Measurements from ENCODE around the gene E2F3.

E2F3 gene

DNA sequence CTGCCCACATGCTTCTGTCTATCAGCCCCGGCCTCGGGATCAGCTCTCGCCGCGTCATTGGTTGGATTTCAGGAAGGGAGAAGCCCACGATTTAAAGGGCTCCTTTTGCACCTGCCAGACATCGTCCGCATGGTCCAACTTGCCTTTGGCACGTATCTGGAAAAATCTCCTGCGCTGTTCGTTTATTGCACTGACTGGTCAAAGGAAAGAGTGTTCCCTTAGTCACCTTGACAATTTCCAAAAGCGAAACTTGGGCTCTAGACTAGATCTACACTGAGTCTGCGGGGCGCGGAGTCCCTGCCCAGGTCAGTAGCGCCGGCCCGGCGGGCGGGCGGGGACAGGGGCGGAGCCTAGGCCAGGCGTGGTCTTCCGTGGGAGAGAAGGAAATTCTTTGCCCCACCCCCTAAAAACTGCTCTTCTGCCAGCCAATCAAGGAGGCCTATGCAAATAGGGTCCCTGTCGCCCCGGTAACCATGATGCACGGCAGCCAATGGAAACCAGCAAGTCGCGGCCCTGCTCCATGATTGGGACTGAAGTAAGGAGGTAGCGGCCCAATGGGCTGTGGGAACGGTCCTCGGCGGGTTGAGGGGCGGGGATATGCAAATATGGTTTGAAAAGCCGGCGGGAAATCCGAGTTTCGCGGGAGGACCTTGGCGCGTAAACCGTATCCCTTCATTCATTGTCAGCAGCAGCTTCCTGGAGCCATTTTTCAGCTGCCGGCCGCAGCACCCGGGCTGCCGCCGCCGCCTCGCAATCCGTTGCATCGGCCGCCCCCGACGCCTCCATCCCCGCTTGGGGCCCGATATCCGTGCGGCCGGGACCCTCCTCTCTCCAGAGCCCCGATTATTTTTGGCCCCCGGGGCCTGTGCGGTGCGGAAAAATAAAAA lies at the start of gene E2F3:
Gene E2F3, plus strand, starts transcription at position 675 of the 887 bp plus-strand sequence. CDS start 354 bp downstream, outside the sequence.
- DNase-seq = peak; percentile 100

DNA sequence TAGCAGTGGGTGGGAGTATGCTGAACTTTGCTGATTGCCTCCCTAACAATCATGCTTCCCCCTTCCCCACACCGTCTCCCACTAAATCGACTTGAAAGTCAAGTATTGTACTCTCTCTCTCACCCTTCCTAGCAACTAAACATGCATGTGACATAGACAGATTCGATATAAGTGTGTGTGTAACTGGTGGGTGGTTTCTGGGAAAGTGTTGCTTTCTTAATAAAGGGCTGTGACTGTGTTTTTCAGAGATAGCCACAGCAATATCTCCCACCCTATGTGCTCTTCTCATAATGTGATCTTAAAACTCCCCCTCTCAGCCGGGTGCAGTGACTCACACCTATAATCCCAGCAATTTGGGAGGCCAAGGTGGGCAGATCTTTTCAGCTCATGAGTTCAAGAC lies 49.3 kb upstream of the E2F3 start:
- no peak for DNase-seq

DNA sequence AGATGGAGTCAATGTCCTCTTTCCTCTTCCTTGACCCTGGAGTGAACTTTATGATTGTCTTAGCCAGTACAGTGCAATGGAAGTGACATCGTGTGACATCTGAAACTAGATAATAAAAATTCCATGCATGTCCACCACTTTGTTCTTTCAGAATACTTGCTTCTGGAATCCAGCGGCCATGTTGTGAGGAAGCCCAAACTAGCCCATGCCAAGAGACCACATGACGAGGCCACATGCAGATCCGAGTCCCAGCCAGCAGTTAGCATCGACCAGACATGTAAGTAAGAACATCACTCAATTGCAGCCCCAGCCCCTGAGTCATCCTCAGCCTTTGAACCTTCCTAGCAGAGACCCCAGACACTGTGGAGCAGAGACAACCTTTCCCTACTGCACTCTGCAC lies 48.5 kb upstream of the E2F3 start:
- DNase-seq = no peak

DNA sequence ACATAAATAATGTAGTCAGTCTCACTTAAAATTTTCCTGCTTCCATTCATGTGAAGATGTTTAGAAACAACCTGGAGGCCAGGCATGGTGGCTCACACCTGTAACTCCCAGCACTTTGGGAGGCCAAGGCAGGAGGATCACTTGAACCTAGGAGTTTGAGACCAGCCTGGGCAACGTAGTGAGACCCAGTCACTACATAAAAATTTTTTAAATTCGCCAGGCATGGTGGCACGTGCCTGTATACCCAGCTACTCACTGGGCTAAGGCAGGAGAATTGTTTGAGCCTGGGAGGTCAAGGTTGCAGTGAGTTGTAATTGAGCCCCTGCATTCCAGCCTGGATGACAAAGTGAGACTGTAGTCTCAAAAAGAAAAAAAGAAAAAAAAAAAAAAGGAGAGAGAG lies 47.3 kb upstream of the E2F3 start:
- DNase-seq = no peak

DNA sequence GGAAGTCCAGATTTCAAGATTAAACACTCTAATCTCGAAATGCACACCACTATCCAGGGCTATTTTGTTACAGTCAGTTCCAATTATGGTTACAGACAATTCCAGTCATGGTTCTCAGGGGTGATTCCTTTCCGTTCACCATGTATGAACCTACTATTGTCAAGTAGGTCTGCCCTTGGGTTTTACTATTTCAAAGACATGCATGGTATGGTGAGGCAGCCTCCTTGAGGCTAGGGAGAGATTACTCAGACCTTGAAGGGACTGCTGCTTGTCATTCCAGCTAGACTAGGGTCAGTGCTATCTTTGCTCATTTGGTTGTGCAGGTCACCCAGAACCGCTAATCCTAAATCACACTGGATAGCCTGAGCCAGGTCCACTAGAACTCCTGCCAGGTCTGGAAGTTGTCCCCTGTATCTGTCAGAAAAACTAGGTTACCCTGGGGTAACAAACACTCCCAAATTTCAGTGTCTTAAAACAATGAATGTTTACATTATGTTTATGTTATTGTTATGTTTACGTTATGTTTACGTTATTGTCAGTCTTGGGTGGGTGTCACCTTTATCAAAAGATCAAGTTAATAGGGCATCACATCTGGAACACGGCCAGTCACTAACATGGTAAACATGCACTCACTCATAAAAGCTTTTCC lies 41.1 kb upstream of the E2F3 start:
- no peak for DNase-seq

DNA sequence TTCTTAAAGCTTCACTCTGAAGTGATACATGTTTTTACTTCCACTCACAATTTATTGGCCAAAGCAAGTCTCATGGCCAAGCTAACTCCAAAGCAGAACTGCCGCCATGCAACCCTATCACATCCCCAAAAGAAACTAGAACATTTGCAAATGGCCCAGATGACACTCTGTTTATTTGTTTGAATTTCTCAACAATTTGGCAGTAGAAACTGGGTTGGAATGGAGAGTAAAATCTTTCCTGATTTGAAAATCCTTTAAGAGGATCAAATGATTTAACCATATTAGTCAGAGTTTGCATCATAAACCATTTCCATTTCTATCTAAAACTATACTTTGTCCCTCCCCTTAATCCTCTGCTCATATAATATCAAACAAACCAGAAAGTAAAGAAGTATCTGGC lies 39.1 kb upstream of the E2F3 start:
- DNase-seq = no peak

DNA sequence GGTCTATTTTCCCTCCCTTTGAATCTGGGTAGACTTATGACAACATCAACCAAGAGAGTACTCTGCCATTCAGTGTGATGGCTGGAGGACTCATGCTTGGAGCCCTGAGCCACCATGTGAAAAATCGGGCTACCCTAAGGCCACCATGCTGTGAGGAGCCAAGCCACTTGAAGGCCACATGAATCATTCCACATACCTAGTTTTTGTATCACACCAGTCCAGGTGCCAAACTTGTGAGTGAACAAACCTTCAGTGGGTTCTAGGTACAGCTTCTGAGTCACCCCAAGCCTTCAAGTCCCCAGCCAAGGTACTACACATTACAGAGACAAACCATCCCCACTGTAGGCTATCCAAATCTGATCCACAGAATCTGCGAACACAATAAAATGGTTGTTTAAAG lies 37.4 kb upstream of the E2F3 start:
- DNase-seq = no peak

DNA sequence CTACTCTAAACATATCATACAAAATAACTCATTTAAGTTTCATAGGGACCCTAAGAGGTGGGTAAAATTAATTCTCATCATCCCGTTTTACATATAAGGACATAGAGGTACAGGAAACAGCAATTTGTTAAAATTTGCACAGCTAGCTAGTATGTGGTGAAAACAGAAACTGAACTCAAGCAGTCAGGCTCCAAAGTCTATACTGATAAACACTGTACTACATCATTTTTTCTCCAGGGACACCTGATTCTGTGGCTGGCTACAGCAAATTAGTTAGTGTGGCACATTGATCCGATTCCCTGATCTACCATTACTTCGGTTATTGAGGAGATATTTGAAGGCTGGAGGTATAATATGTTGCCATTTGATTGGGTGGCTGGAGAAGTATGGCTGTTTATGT lies 36.2 kb upstream of the E2F3 start:
- DNase-seq = no peak

DNA sequence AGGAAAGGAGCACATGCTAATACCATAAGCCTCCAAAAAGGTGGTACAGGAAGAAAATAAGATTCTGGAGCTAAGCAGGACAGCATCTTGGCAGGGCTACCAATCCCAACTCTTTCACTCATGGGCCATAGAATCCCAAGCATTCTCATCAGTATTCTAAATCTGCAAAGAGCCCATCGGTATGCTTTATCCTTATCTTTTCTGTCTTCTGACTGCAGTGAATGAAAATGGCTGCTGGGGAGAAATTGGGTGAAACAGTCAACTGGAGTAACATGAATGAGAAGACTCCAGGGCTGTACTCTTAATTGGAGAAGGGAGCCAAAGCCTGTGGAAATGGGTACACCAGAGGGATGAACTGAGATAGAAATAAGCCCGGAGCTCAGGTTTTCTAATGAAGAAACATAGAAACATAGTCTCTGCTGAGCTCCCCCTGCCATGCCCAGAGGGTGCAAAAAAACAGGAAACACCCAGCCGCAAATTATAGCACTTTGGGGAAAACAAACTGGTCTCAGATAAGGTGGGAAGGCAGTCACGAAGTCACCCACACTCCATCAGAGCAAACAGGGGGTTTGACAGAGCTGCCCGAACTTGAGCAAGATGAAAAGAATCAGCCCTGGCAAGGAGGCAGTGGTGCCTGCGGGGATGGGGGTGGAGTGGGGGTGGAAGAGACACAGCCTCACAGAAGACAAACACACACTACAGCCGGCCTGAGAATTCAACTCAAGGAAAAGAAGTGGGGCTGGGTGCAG lies 35.4 kb upstream of the E2F3 start:
- DNase-seq = no peak

DNA sequence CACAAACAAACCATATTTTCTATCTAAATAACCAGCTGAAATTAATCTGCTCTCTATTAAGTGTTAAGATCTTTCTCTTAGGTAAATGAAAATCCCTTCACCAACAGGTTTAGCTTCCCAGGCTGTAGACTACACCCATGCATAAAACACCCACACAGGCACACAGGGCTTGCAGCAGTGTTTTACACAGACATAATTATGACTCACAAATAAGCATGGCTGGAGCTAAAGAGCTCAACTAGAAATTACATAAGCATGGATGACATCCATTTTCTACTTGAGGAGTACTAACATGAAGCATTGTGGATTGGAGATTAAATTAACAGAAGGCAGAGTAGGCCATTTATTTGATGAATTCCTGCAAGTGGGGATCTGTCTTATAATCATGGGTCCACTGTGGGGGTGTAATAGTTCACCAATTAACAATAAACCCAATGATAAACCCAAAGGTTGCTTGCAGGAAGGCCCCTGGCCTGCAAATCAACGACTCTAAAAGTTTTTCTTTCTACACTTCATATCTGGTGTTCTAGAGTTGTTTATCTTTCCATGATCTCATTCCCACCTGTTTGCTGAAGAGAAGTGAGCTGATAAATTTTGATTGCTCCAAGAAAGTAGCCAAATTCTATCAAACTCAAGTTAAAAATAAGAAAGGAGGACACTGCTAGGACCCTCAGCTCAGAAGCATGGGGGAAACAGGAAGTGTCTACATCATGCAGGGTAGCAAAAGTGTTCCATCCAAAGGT lies 33.8 kb upstream of the E2F3 start:
- peak; percentile 1 for DNase-seq

DNA sequence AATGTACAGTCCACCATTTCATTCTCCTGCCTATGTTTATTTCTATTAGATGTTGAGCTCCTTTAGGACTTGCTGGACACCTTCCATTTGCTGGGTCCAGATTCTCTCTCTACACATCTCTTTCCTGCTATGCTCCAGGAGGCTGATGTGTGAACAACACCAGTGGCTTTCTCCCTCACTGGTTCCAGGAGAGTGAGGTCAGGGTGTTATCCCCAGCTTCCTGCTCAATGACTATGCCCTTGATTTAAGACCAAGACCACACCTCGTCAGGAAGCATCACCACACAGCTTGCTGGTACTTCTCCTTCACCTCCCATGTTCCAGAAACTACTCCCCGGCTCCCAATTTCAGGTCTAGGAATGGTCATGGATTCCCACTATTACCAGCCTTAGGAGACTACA lies 31.3 kb upstream of the E2F3 start:
- no peak for DNase-seq

DNA sequence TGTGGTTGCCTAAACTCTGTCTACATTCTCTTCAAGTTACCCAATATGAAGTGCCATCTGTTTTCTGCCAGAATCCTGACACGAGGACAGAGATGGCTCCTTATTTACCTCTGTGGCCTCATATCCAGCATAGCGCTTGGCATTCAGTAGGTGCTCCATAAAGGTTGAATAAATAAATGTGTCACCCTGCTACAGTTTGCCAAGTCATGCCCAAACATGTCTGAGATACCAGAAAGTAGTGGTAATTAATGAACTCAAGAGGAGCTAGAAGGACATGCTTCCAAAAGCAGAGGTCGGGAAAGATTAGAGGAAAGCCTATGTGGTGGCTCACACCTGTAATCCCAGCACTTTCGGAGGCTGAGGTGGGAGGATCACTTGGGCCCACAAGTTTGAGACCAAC lies 30.9 kb upstream of the E2F3 start:
- DNase-seq = no peak

DNA sequence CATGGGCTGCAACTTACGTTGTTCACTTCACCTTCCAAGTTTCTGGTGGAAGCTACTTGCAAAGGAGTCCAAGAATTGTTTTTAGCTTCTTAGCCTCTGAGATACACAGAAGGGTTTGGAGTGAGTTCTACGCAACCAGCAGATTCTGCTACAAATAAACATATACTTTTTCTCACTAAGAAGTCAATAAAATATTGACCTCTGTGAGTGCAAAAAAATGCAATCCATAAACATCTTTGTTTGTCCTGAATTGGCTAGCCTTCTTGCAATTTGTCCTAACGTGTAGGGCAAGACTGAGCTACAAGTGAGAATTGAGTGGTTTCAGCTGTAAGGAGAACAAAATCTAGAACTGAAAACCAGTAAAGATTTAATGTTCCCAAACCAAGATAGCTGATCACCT lies 26.2 kb upstream of the E2F3 start:
- DNase-seq = no peak

DNA sequence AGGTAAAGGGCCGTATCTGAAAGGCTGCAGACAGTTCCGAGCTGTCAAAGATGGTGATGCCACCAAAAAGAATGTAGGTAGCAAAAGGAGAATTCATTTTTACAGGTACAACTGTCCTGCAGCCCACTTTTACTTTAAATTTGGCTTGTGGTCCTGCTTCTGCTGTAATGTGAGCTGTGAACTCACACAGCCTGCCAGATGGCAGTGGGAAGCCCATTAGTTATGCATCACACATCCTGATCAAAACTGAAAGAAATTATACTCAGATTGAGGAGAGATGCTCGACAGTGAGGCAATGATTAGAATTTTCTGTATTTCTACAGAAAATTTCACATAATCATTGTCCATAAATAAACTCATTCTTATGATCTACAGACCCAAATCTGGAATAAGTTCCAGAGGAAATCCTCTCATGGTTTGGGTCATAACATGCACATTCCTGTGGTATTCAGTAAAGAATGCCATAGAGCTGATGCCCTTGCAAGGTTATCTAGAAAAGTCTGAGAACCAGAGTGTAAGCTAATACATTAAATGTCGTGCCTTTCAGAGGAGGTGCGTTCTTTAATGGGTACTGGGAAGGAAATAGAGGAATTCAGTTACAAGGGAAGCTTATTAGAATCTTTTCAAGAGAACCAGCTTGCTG lies 23.9 kb upstream of the E2F3 start:
- peak; percentile 85 for DNase-seq

DNA sequence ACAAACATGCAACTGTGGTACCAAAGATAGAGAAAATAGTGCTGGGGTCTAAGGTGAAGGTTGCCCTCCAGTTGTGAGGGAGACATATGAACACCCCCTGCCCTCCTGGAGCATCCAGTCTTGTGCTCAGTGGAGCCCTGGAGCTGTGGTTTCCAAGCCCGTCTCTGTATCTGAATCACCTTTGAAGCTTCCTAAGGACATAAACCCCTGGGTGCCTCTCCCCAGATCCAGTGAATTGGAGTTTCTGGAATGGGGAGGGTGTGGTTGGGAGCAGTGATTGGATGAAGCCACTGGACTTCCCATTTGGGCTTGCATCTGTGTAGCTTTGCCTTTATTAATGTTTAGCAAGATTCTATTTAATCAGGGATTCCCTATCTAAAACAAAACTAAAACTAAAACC lies 22.4 kb upstream of the E2F3 start:
- DNase-seq = peak; percentile 37

DNA sequence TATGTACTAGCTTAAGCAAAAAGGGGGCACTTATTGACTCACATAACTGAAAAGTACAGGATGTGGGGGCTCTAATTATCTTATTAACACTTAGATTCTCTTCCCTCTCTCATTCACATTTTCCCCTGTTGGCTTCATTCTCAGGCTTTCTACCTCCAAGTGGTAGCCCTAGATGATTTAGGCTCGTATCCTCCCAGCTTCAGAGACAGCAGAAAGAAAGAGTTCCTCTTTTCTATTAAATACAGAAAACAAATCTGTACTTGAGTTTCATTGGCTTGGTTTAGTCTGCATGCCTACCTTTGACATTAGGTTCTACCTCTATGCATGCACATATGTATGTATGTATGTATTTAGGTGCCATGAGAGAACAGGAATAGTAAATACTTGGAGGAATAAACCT lies 15.5 kb upstream of the E2F3 start:
- DNase-seq = no peak

DNA sequence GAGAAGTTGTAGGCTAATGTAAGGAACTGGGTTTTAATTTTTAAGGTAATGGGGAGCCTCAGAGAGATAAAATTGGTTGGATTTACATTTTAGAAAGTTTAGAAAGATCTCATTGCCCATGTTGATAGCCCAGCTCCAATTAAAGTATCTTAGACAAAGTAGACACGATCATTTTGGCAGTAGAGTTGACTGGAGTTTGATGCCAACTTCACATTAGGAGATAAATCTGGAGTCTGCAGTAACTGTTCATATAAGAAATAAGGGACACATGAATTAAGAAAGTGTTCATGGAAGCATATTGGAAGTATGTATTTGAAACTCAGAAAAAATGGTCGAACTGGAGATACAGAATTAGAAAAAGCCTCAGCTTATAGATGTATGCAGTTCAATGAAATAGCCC lies 12.6 kb upstream of the E2F3 start:
- DNase-seq = no peak

DNA sequence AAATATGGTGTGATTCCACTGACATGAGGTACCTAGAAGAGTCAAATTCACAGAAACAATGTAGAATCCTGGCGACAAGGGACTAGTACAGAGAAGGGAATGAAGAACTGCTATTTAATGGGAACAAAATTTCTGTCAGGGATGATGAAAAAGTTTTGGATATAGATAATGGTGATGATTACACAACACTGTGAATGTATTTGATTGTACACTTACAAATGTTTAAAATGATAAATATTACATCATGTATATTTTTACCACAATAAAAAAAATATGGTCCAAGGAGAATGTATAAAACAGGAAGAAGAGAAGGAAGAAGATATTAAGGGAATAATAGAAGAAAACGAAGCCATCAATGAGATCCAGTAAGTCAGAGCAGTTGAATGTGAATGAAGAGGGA lies 8.4 kb upstream of the E2F3 start:
- no peak for DNase-seq

DNA sequence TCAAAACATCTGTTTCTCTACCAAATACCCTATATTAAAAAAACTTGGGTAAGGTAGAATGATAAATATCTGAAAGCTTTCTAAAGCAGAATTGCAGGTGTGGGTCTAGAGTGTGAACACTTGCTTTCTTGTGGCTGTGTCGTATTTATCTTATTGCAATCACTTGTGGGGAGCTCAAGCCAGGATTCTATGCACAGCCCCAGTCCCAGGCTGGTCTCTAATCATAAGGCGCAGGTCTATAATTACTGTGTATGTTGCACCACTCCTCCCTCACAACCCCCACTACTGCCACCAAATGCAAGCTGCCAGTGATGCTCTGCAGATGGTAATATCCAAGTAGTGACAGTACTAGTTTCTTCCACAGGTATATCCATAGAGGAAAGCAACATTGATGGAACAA lies 2.2 kb upstream of the E2F3 start:
- DNase-seq = no peak

DNA sequence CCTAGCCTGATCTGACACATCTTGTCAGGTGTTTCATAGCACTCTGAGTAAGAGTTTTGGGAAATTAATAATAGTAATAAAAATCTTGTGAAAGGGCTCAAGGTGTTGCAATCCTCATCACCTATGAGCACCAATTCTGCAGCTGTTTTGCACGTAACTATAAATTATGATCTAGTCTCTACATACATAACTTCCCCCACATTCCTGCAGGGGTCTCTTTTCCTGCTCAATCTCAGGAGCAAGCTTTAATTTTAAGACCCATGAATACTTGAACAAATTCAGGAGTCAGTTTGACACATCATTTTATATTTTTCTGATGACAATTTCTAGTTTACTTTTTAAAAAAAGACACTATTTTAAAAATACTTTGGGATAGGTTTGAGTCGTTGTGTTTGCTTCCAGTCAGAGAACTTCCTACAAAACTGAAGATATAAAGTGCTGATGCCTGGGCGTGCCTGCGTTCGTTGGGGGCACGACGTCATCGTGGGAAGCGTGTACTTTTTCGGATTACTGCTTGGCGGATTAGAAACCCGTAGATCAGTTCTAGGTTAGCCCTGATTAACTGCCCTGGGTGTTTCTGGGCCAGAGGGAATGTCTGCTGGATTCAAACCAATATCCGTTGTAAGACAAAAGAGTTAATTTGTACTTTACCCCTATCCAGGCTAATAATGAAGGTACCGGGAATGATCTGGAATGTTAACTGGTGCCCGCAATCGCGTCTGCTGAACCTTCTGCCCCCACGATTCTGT lies 1.0 kb upstream of the E2F3 start:
- peak; percentile 18 for DNase-seq

DNA sequence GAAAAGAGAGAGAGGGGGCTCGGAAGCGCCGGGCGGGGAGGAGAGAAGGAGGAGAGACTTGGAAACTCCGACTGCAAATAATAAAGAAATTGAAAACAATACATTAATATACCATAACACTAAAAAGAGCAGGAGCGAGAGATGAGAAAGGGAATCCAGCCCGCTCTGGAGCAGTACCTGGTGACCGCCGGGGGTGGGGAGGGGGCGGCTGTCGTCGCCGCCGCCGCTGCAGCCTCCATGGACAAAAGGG lies 338 bp downstream of the E2F3 start:
- no peak for DNase-seq
